Endothelial cell of umbilical vein (primary cell): Measurements from ENCODE around the gene SPTBN4. TPM values are rescaled to one million over a fixed set of nuclear protein-coding genes. Genes with fewer than 3 reads are reported as not detected.
A peak's percentile ranks its signal among the peaks of the same experiment; 100 is the strongest.

Experiments used
- BruUV-seq: library from RNA; stranded (reverse); fragments of 400-500 nt; replicated peaks from 2 replicates; lab custom pipeline; 2021; lab: Mats Ljungman, UMichigan
- CTCF ChIA-PET: fragments of 300-600, 350-600 bp; sonication (Branson Sonifier 250); formaldehyde crosslinking; loops from one replicate; lab custom pipeline; 2021; ENCODE audit warnings: antibody characterized with exemption, inconsistent platforms; lab: Charles Lee
- POLR2A ChIA-PET: fragments of 300-600, 350-600 bp; sonication (Branson Sonifier 250); formaldehyde crosslinking; loops from one replicate; lab custom pipeline; 2021; ENCODE audit warnings: antibody characterized with exemption, inconsistent platforms; lab: Charles Lee
- DNase-seq: peaks from one replicate; pipeline ENCODE4 v3.0.0-alpha.2; 2011; ENCODE audit warnings: low read depth, low spot score
- FAIRE-seq: peaks from 2 replicates; lab custom pipeline; 2011; peaks lifted over from hg19 to GRCh38; lab: Jason Lieb, UNC
- H2AFZ ChIP-seq: 2 replicates; pipeline ENCODE4 v1.6.0; 2012; ENCODE audit warnings: low read depth, low read length, control low read depth, inconsistent platforms
- H3K27ac ChIP-seq: 2 replicates; pipeline ENCODE4 v1.5.1; 2011; ENCODE audit warnings: low read depth, mild to moderate bottlenecking, control low read depth, low read length, moderate library complexity; ENCODE audit not compliant: insufficient read depth
- H3K27me3 ChIP-seq, 2 experiments: 2 replicates each; pipeline versions ENCODE4 v1.6.0 to v1.6.1; 2011; ENCODE audit warnings: low read length in 2 of 2, mixed read lengths in 1 of 2; ENCODE audit not compliant: control insufficient read depth in 2 of 2, insufficient read depth in 2 of 2
- H3K36me3 ChIP-seq, 2 experiments: 2 replicates in 1 of 2; 3 replicates in 1 of 2; pipeline ENCODE4 v1.5.1; 2011; ENCODE audit warnings: low read length in 2 of 2, mild to moderate bottlenecking in 1 of 2, moderate library complexity in 1 of 2; ENCODE audit not compliant: control insufficient read depth in 2 of 2, insufficient read depth in 2 of 2; ENCODE audit errors: extremely low read depth in 1 of 2
- H3K4me1 ChIP-seq: 3 replicates; pipeline ENCODE4 v1.5.1; 2011; ENCODE audit warnings: mild to moderate bottlenecking, low read length; ENCODE audit not compliant: control insufficient read depth, insufficient read depth; ENCODE audit errors: extremely low read depth
- H3K4me2 ChIP-seq: 2 replicates; pipeline ENCODE4 v1.6.1; 2011; ENCODE audit warnings: low read length, control low read depth, mixed read lengths; ENCODE audit not compliant: insufficient read depth
- H3K4me3 ChIP-seq, 3 experiments: fragments of 200-600 bp in 1 of 3; sonication (generic), shearing (Covaris generic) in 1 of 3; replicated peaks in 1 of 3; 2 replicates each; pipeline ENCODE4 v1.5.1; 2011 to 2016; ENCODE audit warnings: control low read depth in 3 of 3, low read length in 3 of 3, mild to moderate bottlenecking in 2 of 3, inconsistent platforms in 1 of 3, low read depth in 1 of 3, moderate library complexity in 1 of 3; ENCODE audit not compliant: insufficient read depth in 1 of 3
- H3K79me2 ChIP-seq: 2 replicates; pipeline ENCODE4 v1.6.0; 2012; ENCODE audit warnings: low read length, inconsistent platforms; ENCODE audit not compliant: control insufficient read depth, insufficient read depth
- H3K9ac ChIP-seq: replicated peaks from 2 replicates; pipeline ENCODE3; 2011; ENCODE audit warnings: low read length, control low read depth; ENCODE audit not compliant: insufficient read depth; ENCODE audit errors: extremely low read depth
- H3K9me1 ChIP-seq: replicated peaks from 3 replicates; pipeline ENCODE4 v1.6.0; 2011; ENCODE audit warnings: mild to moderate bottlenecking, low read length; ENCODE audit not compliant: control insufficient read depth, insufficient read depth; ENCODE audit errors: extremely low read depth
- H3K9me3 ChIP-seq: replicated peaks from 2 replicates; pipeline ENCODE4 v1.5.1; 2012; ENCODE audit warnings: low read length, inconsistent platforms; ENCODE audit not compliant: control insufficient read depth, insufficient read depth
- H4K20me1 ChIP-seq: replicated peaks from 2 replicates; pipeline ENCODE3; 2011; ENCODE audit warnings: mild to moderate bottlenecking, low read length; ENCODE audit not compliant: control insufficient read depth, insufficient read depth; ENCODE audit errors: extremely low read depth
- EZH2 ChIP-seq: IDR thresholded peaks from 2 replicates; pipeline ENCODE4 v1.6.1; 2012; ENCODE audit warnings: borderline replicate concordance, low read depth, mild to moderate bottlenecking, moderate library complexity, low read length, inconsistent platforms; ENCODE audit not compliant: severe bottlenecking
- FOS ChIP-seq: IDR thresholded peaks from 2 replicates; pipeline ENCODE4 v1.6.1; 2011; ENCODE audit warnings: mild to moderate bottlenecking, low read length, moderate library complexity, borderline replicate concordance; ENCODE audit not compliant: insufficient read depth
- GATA2 ChIP-seq: IDR thresholded peaks from 2 replicates; pipeline ENCODE4 v1.7.0; 2011; ENCODE audit warnings: low read depth, mild to moderate bottlenecking, moderate library complexity, mixed read lengths, low read length; ENCODE audit not compliant: insufficient read length, insufficient read depth
- JUN ChIP-seq: IDR thresholded peaks from 2 replicates; pipeline ENCODE4 v1.6.1; 2011; ENCODE audit warnings: borderline replicate concordance, low read depth; ENCODE audit not compliant: insufficient read length, insufficient read depth
- MYC ChIP-seq: IDR thresholded peaks from one replicate; pipeline ENCODE4 v1.6.1; 2011; ENCODE audit warnings: mild to moderate bottlenecking, low read depth, low read length
- POLR2A ChIP-seq: IDR thresholded peaks from 2 replicates; pipeline ENCODE4 v1.6.1; 2012; ENCODE audit warnings: low read depth, mild to moderate bottlenecking, control low read depth, low read length
- POLR2AphosphoS5 ChIP-seq: IDR thresholded peaks from 2 replicates; pipeline ENCODE4 v1.6.1; 2012; ENCODE audit warnings: low read depth, mild to moderate bottlenecking, control low read depth, low read length, moderate library complexity; ENCODE audit not compliant: insufficient read depth
- dilution Hi-C: fragments of 300-500 bp; cut with MboI; formaldehyde crosslinking; loops from one replicate; pipeline ENCODE4 v1.15.0; 2019; ENCODE audit warnings: low sequenced_read_pairs; ENCODE audit not compliant: extremely low pct_ligation_motif_present
- intact Hi-C: fragments of 100-400 bp; cut with micrococcal nuclease; formaldehyde crosslinking; loops from one replicate; pipeline ENCODE4 v1.10.0; 2022
- polyA plus RNA-seq, 4 experiments: library from polyadenylated mRNA; depleted of rRNA in 3 of 4; stranded (reverse) in 3 of 4; unstranded in 1 of 4; fragments of >200 nt; gene quantifications; 2 replicates each; pipeline versions ENCODE4 v1.2.1 to v1.2.3, GENCODE V29; 2011 to 2012; ENCODE audit warnings: missing spikeins in 1 of 4
- total RNA-seq: library from RNA; stranded (reverse); gene quantifications from 2 replicates; pipeline ENCODE4 v1.2.3, GENCODE V29; 2021
- TF ChIP-seq, protein P1 (sequence below): IDR thresholded peaks from 2 replicates; pipeline ENCODE4 v1.6.1; 2011; ENCODE audit not compliant: insufficient read depth, insufficient read length
- TF ChIP-seq, protein P2 (sequence below), 2 donors: IDR thresholded peaks; 1 replicate in 1 of 2; 2 replicates in 1 of 2; pipeline ENCODE4 v1.5.1; 2011; ENCODE audit warnings: low read length in 2 of 2, mild to moderate bottlenecking in 2 of 2, moderate library complexity in 2 of 2, control low read depth in 1 of 2, inconsistent platforms in 1 of 2, low read depth in 1 of 2; ENCODE audit not compliant: insufficient read depth in 1 of 2; ENCODE audit errors: extremely low read depth in 1 of 2

SPTBN4 gene
- total and polyA plus RNA-seq, 2 donors (not counting 3 experiments of a cell fraction or from before 2014, with no cell fraction given): 0.33 TPM; not detected in 1

GRCh38 chr19:40524133-40524549 lies 57.3 kb downstream of the SPTBN4 start:
- no peak for TF ChIP-seq EZH2
- TF ChIP-seq FOS: no peak
- no peak for TF ChIP-seq POLR2AphosphoS5
- TF ChIP-seq JUN: no peak
- TF ChIP-seq POLR2A: no peak
- no peak for TF ChIP-seq GATA2
- TF ChIP-seq, protein P1, sequence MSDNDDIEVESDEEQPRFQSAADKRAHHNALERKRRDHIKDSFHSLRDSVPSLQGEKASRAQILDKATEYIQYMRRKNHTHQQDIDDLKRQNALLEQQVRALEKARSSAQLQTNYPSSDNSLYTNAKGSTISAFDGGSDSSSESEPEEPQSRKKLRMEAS: no peak
- TF ChIP-seq MYC: no peak
- TF ChIP-seq, protein P2, sequence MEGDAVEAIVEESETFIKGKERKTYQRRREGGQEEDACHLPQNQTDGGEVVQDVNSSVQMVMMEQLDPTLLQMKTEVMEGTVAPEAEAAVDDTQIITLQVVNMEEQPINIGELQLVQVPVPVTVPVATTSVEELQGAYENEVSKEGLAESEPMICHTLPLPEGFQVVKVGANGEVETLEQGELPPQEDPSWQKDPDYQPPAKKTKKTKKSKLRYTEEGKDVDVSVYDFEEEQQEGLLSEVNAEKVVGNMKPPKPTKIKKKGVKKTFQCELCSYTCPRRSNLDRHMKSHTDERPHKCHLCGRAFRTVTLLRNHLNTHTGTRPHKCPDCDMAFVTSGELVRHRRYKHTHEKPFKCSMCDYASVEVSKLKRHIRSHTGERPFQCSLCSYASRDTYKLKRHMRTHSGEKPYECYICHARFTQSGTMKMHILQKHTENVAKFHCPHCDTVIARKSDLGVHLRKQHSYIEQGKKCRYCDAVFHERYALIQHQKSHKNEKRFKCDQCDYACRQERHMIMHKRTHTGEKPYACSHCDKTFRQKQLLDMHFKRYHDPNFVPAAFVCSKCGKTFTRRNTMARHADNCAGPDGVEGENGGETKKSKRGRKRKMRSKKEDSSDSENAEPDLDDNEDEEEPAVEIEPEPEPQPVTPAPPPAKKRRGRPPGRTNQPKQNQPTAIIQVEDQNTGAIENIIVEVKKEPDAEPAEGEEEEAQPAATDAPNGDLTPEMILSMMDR (IDR thresholded peaks at IDR 0.05; ENCODE audit: extremely low read depth in 1 of 2, insufficient read depth in 1 of 2, low read depth in 1 of 2, low read length in 2 of 2): no peak
- intact Hi-C loops: loop anchor here (10.0 kb wide), 1 partner anchor 379 kb away; no protein-coding TSS in a partner anchor
- BruUV-seq: no TSS peak

More at GRCh38 chr19:40524133-40524549, 57.3 kb downstream of the SPTBN4 start:
- no peak overlapping the region for H3K27ac ChIP-seq
- no peaks in the 10 kb centered on the region for H3K4me1 ChIP-seq
- no peak overlapping the region for H3K4me3 ChIP-seq
- H4K20me1 ChIP-seq: no peaks in the 10 kb centered on the region
- FAIRE-seq (peak; percentile 40), DNase-seq (no peak)
- H3K27me3 ChIP-seq: peaks cover 2 to 7% of the 10 kb centered on the region in 2 experiments
- POLR2A ChIA-PET: interaction anchor here (0.5 kb wide), 1 partner anchor 91 kb away, joined by 4 read pairs; no protein-coding TSS in a partner anchor
- CTCF ChIA-PET: interaction anchor here (1.2 to 2.5 kb wide), 10 partner anchors 9 to 219 kb away, joined by 3 to 25 read pairs (median 7); no protein-coding TSS in a partner anchor
- H3K9me1 ChIP-seq: no peaks in the 10 kb centered on the region
- no peaks in the 10 kb centered on the region for H3K36me3 ChIP-seq
- dilution Hi-C loops: no loop called here
- H3K9ac ChIP-seq: no peak overlapping the region
- H3K9me3 ChIP-seq: no peaks in the 10 kb centered on the region
- no peak overlapping the region for H2AFZ ChIP-seq
- no peaks in the 10 kb centered on the region for H3K79me2 ChIP-seq
- H3K4me2 ChIP-seq: no peak overlapping the region
